Inferior parietal cortex (tissue), 1 donor: ENCODE results near the gene MRPL37.
"Not testable (repeated sequence)": the region's sequence is repeated elsewhere in the genome, so short reads cannot be mapped to it uniquely, and the experiment has no call there.

Experiments used
- DNase-seq: peaks from one replicate; pipeline ENCODE4 v3.0.0-alpha.2; 2016; ENCODE audit errors: extremely low spot score

MRPL37 gene

DNA sequence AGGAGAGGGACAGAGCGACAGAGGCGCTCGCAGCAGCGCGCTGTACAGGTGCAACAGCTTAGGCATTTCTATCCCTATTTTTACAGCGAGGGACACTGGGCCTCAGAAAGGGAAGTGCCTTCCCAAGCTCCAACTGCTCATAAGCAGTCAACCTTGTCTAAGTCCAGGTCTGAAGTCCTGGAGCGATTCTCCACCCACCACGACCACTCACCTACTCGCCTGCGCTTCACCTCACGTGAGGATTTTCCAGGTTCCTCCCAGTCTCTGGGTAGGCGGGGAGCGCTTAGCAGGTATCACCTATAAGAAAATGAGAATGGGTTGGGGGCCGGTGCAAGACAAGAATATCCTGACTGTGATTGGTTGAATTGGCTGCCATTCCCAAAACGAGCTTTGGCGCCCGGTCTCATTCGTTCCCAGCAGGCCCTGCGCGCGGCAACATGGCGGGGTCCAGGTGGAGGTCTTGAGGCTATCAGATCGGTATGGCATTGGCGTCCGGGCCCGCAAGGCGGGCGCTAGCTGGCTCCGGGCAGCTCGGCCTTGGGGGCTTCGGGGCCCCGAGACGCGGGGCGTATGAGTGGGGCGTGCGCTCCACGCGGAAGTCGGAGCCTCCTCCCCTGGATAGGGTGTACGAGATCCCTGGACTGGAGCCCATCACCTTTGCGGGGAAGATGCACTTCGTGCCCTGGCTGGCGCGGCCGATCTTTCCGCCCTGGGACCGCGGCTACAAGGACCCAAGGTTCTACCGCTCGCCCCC is at the start of gene MRPL37, which contains the start of gene CYB5RL:
Gene MRPL37 (plus strand): TSS at position 403 of the 754 bp plus-strand sequence. CDS start 77 bp downstream, at position 480.
Gene CYB5RL (minus strand): TSS at position 266 of the 754 bp plus-strand sequence. CDS start 4,414 bp downstream, outside the sequence.
- peak; percentile 95 for DNase-seq

- no peak for DNase-seq
Observed at GRCh38 chr1:54151013-54151412, 49.0 kb upstream of the MRPL37 start.

DNA sequence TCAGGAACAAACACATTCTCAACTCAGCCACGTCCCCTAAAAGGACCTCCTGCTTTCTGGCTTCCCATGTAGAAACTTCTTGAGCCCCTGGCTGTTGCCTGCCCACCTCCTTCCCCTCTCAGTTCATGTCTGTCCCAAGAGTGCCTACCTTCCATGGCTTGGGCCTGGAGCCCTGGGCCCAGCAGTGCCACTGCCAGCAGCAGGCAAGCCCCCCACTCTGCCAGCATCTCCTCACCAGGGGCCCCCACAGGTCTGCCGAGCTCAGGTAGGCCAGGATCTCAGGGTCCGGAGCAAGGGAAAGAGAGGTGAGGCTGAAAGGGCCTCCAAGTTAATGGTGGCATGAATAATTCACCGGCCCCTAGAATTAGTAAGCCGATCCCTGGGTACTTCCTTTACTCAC is 47.3 kb upstream of the MRPL37 start, which contains the start of gene CDCP2:
Gene CDCP2 (minus strand): TSS at position 305 of the 400 bp plus-strand sequence. CDS start 78 bp downstream, at position 227.
- no peak for DNase-seq

DNA sequence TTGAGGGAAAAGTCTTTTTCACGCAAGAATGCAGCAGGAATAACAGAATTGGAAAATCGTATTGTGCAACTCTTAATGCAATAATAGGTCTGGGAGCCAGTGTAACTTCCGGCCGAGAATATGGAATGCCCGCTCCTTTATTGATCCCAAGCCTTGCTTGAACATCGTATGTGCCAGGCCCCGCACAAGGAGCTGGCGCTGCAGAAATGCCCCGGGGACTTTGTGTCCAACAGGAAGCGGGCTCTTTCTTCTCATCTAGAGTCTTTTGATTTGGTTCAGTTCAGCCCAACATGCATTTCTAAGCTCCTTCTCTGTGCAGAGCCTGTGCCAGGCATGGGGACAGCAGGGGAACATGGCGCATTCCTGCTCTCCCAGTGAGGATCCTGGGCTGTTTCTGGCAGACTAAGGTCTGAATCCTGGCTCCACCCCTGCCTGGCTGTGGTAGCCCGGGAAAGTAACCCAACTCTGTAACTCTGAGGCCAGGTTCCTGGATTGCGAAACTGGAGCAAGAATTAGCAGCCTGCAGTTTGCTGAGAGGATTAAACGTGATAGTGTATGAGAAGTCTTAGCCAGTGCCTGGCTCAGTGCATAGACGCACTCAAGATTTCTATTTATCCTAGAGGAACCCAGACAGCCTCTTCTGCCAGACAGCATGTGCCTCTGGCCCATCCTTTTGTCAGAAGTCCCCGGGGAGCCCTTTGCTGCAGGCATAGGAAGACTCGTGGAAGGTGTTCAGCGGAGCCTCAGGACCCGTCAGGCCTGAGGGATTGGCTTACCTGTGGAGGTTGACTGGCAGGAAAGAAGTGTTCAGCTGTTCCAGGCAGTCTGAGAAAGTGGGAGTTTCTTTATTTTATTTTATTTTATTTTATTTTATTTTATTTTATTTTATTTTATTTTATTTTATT is 46.2 kb upstream of the MRPL37 start:
- DNase-seq = no peak

DNA sequence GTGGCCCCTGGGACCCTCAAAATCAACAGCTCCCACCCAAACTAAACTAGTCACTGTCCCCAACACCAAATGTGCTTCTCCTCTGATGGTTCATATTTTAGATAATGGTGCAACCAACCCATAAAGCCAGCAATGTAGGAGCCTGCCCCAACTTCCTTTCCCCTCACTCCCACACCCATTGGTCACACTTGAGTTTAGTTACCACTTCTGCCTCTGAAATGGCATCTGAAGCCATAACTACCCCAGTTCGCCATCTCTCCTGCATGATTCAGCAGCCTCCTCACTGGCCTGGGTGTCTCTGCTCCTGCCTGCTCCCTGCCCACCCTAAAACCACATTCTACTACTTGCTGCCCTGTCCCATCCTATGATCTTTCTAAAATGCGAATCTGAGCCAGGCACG is 43.8 kb upstream of the MRPL37 start:
- DNase-seq = no peak

GRCh38 chr1:54156986-54157385 is 43.0 kb upstream of the MRPL37 start:
- no peak for DNase-seq

DNA sequence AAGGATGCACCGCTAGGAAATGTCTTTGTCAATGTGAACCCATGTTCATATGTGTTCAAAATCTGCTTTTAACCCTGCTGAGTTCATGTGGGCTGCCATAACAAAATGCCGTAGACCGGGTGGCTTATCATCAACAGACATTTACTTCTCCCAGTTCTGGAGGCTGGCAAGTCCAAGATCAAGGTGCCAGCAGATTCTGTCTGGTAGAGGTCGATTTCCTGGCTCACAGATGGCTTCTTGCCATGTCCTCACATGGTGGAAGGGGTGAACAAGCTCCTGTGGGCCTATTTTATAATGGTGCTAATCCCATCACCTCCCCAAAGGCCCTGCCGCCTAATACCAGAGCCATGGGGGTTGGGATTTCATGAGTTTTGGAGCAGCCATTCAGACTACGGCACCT is 42.6 kb upstream of the MRPL37 start:
- DNase-seq = no peak

GRCh38 chr1:54158071-54158470 is 41.9 kb upstream of the MRPL37 start:
- DNase-seq = no peak

- no peak for DNase-seq
Observed at GRCh38 chr1:54159733-54160316, 40.1 kb upstream of the MRPL37 start.

- DNase-seq = no peak
Observed at GRCh38 chr1:54160351-54160750, 39.6 kb upstream of the MRPL37 start.

GRCh38 chr1:54161495-54162168 is 38.3 kb upstream of the MRPL37 start:
- DNase-seq = no peak

DNA sequence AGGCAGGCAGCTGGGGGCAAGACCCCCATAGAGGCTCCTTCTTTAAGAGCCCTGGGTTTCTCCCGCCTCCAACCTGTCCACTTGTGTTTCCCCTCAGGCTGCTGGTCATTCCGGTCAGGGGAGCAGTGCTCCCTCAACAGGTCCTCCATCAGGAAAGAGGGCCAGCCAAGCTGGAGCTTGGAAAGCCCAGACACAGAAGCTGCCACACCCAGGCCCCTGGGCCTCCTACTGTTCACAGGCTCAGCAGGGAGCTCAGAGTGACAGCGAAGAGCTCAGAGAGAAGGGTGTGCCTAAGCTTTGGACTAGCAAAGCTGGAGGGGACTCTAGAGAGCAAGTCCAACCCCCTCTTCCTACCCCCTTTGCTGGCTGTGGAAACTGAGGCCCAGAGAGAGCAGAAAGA is 36.9 kb upstream of the MRPL37 start:
- no peak for DNase-seq

- DNase-seq = no peak
Observed at GRCh38 chr1:54163573-54163972, 36.4 kb upstream of the MRPL37 start.

DNA sequence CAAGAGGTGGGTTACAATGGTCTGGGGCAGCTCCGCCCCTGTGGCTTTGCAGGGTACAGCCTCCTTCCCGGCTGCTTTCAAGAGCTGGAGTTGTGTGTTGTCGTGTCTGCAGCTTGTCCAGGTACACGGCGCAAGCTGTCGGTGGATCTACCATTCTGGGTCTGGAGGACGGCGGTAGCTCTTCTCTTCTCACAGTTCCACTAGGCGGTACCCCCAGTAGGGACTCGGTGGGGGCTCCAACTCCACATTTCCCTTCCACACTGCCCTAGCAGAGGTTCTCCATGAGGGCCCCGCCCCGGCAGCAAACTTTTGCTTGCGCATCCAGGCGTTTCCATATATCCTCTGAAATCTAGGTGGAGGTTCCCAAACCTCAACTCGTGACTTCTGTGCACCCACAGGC is 34.8 kb upstream of the MRPL37 start:
- no peak for DNase-seq

GRCh38 chr1:54166357-54166756 is 33.6 kb upstream of the MRPL37 start:
- not testable (repeated sequence) for DNase-seq

DNA sequence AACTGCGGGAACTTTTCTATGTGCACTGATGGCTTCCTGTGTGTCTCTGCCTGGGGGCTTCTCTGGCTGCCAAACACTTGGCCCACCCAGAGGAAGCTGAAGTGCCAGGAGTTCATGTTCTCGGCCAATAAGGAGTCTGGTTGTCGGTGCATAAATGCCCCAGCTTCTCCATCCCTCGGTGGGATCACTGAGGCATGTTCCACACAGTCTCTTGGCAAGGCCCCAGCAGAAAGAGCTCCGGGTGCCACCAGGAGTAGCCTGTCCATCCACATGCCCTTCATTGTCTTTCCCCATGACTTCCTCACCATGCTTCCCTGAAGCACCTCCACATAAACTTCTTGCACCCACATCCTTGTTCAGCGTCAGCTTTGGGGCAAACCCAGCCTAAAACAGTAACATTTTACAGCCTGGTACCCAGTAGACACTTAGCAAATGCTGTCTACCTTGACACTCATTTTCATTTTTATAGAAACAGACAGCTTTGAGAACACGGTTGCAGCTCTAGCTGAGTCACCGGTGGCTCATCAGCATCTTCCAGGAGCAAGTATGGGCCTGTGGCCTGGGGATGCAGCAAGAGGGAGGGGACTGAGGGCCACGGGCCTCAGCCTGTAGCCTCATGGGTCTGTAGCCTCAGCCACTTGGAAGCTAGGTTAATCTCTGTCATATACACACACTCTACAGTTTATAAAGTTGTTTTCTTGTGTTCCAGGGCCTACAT is 32.4 kb upstream of the MRPL37 start:
- DNase-seq = no peak

DNA sequence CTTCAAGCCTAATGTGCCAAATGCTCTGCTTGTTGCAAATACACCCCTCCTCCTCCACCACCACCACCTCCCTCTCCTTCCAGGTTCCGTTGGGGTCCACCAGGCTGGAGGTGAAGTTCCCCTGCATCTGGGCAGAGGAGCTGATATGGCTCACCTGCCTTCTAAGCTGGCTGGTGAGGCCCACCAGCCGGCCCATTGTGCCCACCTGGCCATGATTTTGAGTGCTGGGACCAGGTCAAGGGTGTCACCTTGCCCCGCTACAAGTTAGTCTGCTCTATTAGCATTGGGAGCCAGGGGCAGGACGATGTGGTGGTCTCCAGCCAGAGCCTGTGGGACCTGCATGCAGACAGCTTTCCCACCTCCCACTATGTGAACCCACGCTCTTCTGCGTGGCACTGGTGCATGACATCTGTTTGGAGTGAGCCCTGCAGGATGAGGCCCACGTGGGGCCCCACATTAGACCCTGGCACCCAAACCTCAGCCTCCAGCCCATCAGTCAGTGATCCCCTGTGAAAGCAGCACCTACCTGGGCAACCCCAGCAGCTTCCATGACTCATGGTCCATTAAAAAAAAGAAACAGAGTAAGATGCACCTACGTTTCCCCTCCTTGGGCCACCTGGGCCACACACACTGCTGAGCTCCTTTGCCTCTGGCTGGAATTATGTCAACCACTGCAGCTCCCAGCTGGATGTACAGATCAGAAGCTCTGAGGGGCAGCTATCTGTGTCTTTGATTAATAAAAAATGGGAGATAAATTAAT is 31.6 kb upstream of the MRPL37 start:
- no peak for DNase-seq

- DNase-seq = no peak
Observed at GRCh38 chr1:54169068-54169467, 30.9 kb upstream of the MRPL37 start.

GRCh38 chr1:54171016-54171415 is 29.0 kb upstream of the MRPL37 start:
- DNase-seq = no peak

DNA sequence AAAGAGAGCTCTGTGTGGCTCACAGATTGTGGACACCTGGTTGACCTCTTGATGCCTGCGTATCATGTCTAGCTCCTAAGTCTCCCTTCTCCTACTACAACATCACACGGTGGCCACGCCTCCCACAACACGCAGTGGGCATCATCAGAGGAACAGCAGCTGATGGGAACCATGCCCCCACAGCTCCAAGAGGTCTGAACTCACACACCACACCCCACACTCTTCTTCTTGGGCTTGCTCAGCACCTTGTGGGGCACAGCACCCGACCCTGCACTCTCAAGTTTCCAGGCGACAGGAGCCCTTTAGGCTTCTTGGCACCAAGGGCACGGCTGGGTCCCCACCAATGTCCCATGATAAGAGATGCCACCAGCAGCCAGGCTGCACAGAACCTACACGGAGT is 28.4 kb upstream of the MRPL37 start:
- DNase-seq = no peak
